B cell (primary cell): Measurements from ENCODE around the gene GOLGA6L2. TPM values are rescaled to one million over a fixed set of nuclear protein-coding genes. Genes with fewer than 3 reads are reported as not detected.

Experiments
- ATAC-seq: fragments of 200-7000 bp; cut with Tn5 transposase; one replicate; pipeline ENCODE4 v1.10.0; 2021; ENCODE audit warnings: low read depth, mild to moderate bottlenecking, moderate number of reproducible peaks, moderate library complexity
- CTCF ChIA-PET: fragments of 350-600 bp; sonication (Branson Sonifier 250); formaldehyde crosslinking; loops from one replicate; lab custom pipeline; 2021; ENCODE audit warnings: antibody characterized with exemption, inconsistent platforms; lab: Charles Lee
- POLR2A ChIA-PET: fragments of 350-600 bp; sonication (Branson Sonifier 250); formaldehyde crosslinking; loops from one replicate; lab custom pipeline; 2021; ENCODE audit warnings: antibody characterized with exemption; lab: Charles Lee
- DNase-seq: peaks from one replicate; pipeline ENCODE4 v3.0.0; 2013
- H2AFZ ChIP-seq: 2 replicates; pipeline ENCODE4 v1.6.1; 2012; ENCODE audit warnings: mild to moderate bottlenecking, low read depth, low read length; ENCODE audit not compliant: insufficient read depth, poor library complexity, severe bottlenecking
- H3K27ac ChIP-seq, 2 donors: 1 replicate in 1 of 2; 2 replicates in 1 of 2; pipeline ENCODE4 v1.5.1; 2012 to 2013; ENCODE audit warnings: low read length in 2 of 2, mild to moderate bottlenecking in 2 of 2, moderate library complexity in 1 of 2
- H3K27me3 ChIP-seq, 4 experiments: fragments of 200-600 bp in 1 of 4; sonication (generic) in 1 of 4; replicated peaks in 1 of 4; 1 replicate in 2 of 4; 2 replicates in 2 of 4; pipeline versions ENCODE4 v1.6.1 to v1.7.0; 2013 to 2016; ENCODE audit warnings: low read length in 3 of 4, mild to moderate bottlenecking in 2 of 4, mixed read lengths in 1 of 4, moderate library complexity in 1 of 4; ENCODE audit not compliant: insufficient read depth in 4 of 4, control insufficient read depth in 3 of 4; ENCODE audit errors: control extremely low read depth in 1 of 4
- H3K36me3 ChIP-seq, 2 experiments: replicated peaks in 1 of 2; 1 replicate in 1 of 2; 2 replicates in 1 of 2; pipeline versions ENCODE4 v1.6.1 to v1.7.1; 2013; ENCODE audit warnings: low read length in 1 of 2; ENCODE audit not compliant: insufficient read depth in 2 of 2, control insufficient read depth in 1 of 2; ENCODE audit errors: control extremely low read depth in 1 of 2, extremely low read depth in 1 of 2
- H3K4me1 ChIP-seq, 2 donors: fragments of 200-600 bp in 1 of 2; sonication (generic) in 1 of 2; 1 replicate in 1 of 2; 2 replicates in 1 of 2; pipeline versions ENCODE4 v1.5.1 to v1.6.1; 2013 to 2017; ENCODE audit warnings: low read length in 2 of 2; ENCODE audit not compliant: control insufficient read depth in 2 of 2, insufficient read depth in 2 of 2
- H3K4me2 ChIP-seq: replicated peaks from 2 replicates; pipeline ENCODE3; 2012; ENCODE audit warnings: mild to moderate bottlenecking, low read depth, low read length; ENCODE audit not compliant: poor library complexity, severe bottlenecking
- H3K4me3 ChIP-seq, 5 experiments: fragments of 200-600 bp in 1 of 5; sonication (generic) in 1 of 5; 1 replicate in 3 of 5; 2 replicates in 2 of 5; pipeline versions ENCODE4 v1.5.1 to v1.7.0; 2011 to 2016; ENCODE audit warnings: low read length in 4 of 5, mild to moderate bottlenecking in 4 of 5, low read depth in 2 of 5, control low read depth in 1 of 5, moderate library complexity in 1 of 5; ENCODE audit not compliant: insufficient read depth in 1 of 5; ENCODE audit errors: control extremely low read depth in 1 of 5, extremely low read depth in 1 of 5
- H3K79me2 ChIP-seq: fragments of 200-600 bp; sonication (generic); one replicate; pipeline ENCODE4 v1.6.0; 2016; ENCODE audit warnings: low read length; ENCODE audit not compliant: control insufficient read depth, insufficient read depth
- H3K9ac ChIP-seq: fragments of 200-600 bp; sonication (generic); 2 replicates; pipeline ENCODE4 v1.6.1; 2017; ENCODE audit warnings: mild to moderate bottlenecking, low read length, moderate library complexity
- H3K9me3 ChIP-seq, 3 donors: one replicate each; pipeline versions ENCODE4 v1.6.1 to v1.7.1; 2013; ENCODE audit warnings: low read length in 2 of 3; ENCODE audit not compliant: control insufficient read depth in 2 of 3, insufficient read depth in 1 of 3; ENCODE audit errors: control extremely low read depth in 1 of 3
- H4K20me1 ChIP-seq: 2 replicates; pipeline ENCODE4 v1.6.0; 2012; ENCODE audit warnings: mild to moderate bottlenecking, low read length; ENCODE audit not compliant: insufficient read depth, control insufficient read depth, poor library complexity, severe bottlenecking
- H3K27ac Mint-ChIP-seq: one replicate; pipeline ENCODE4 v1.8.0; 2021; ENCODE audit warnings: mixed read lengths
- H3K27me3 Mint-ChIP-seq: one replicate; pipeline ENCODE4 v1.8.0; 2021; ENCODE audit warnings: mixed read lengths
- H3K4me1 Mint-ChIP-seq: one replicate; pipeline ENCODE4 v1.8.0; 2021; ENCODE audit warnings: mixed read lengths
- H3K4me3 Mint-ChIP-seq: one replicate; pipeline ENCODE4 v1.8.0; 2021; ENCODE audit warnings: mixed read lengths
- H3K9me3 Mint-ChIP-seq: one replicate; pipeline ENCODE4 v1.8.0; 2022; ENCODE audit warnings: mixed read lengths; ENCODE audit not compliant: insufficient read depth
- CTCF ChIP-seq: fragments of 200-600 bp; IDR thresholded peaks from one replicate; pipeline ENCODE4 v1.8.0; 2022; ENCODE audit warnings: antibody characterized with exemption, mild to moderate bottlenecking
- EZH2 ChIP-seq: IDR thresholded peaks from 2 replicates; pipeline ENCODE4 v1.6.1; 2012; ENCODE audit warnings: borderline replicate concordance, low read depth, mild to moderate bottlenecking, moderate library complexity, low read length; ENCODE audit not compliant: insufficient read depth, poor library complexity, severe bottlenecking
- WGBS: methylation state at CpG from one replicate; pipeline ENCODE4 v1.1.5; 2013; ENCODE audit warnings: missing lambda C conversion rate; ENCODE audit not compliant: insufficient coverage; 5-methylcytosine and 5-hydroxymethylcytosine counted together
- intact Hi-C: fragments of 100-400 bp; cut with micrococcal nuclease; formaldehyde crosslinking; loops from one replicate; pipeline ENCODE4 v1.10.0; 2022
- polyA plus RNA-seq: library from polyadenylated mRNA; depleted of rRNA; stranded (reverse); fragments of >200 nt; gene quantifications from 2 replicates; pipeline ENCODE4 v1.2.3, GENCODE V29; 2012
- total RNA-seq, 2 donors: library from RNA; stranded (reverse); fragments of 120-200 nt in 1 of 2; gene quantifications; 1 replicate in 1 of 2; 2 replicates in 1 of 2; pipeline versions ENCODE4 v1.2.3 to v1.2.4, GENCODE V29; 2013 to 2022

Gene GOLGA6L2
- total and polyA plus RNA-seq, 2 donors (not counting 1 experiment from before 2014, with no cell fraction given) = not detected

- ATAC-seq = no peak
- intact Hi-C loops = no loop called here
- no peaks in the 10 kb centered on the region for H3K9me3 Mint-ChIP-seq
These were observed 51.9 kb downstream of the GOLGA6L2 start for GRCh38 chr15:23395030-23395692.

More at GRCh38 chr15:23395030-23395692, 51.9 kb downstream of the GOLGA6L2 start:
- no peak for DNase-seq
- no peak overlapping the region for H3K9ac ChIP-seq
- Mint-ChIP-seq H3K27ac (no peak overlapping the region), H3K27me3 (no peaks in the 10 kb centered on the region), H3K4me3 (no peak overlapping the region), H3K4me1 (no peaks in the 10 kb centered on the region)
- H3K36me3 ChIP-seq = no peaks in the 10 kb centered on the region
- no peak overlapping the region for H3K27ac ChIP-seq
- H4K20me1 ChIP-seq = no peaks in the 10 kb centered on the region
- H3K27me3 ChIP-seq = no peaks in the 10 kb centered on the region
- no peak overlapping the region for H2AFZ ChIP-seq
- TF ChIP-seq EZH2 (no peak), CTCF (no peak)
- POLR2A ChIA-PET = no interaction called here
- H3K4me2 ChIP-seq = no peak overlapping the region
- peaks cover 0 to 4% (median 0%) of the 10 kb centered on the region in 3 donors for H3K9me3 ChIP-seq
- H3K79me2 ChIP-seq = no peaks in the 10 kb centered on the region
- CTCF ChIA-PET = no interaction called here
- no peak overlapping the region for H3K4me3 ChIP-seq
- no peaks in the 10 kb centered on the region for H3K4me1 ChIP-seq
- 85% methylated on average over 8 of the region's 15 CpGs for WGBS

Other genes with a start within 250 kb of the GOLGA6L2 start
- not detected in 2 replicates for gene GOLGA6L26, start 113.0 kb downstream of the GOLGA6L2 start, total RNA-seq
- gene GOLGA6L26, start 113.0 kb downstream of the GOLGA6L2 start, polyA plus RNA-seq = not detected in 2 replicates
- 0.12 TPM in 1 of 2 replicates, not detected in the other for gene GOLGA8S, start 92.5 kb downstream of the GOLGA6L2 start, total RNA-seq
- 0.04 TPM in 2 replicates for gene GOLGA8S, start 92.5 kb downstream of the GOLGA6L2 start, polyA plus RNA-seq
- 0.66 and 0.76 TPM in 2 replicates for gene MKRN3, start 118.4 kb upstream of the GOLGA6L2 start, total RNA-seq
- gene MKRN3, start 118.4 kb upstream of the GOLGA6L2 start, polyA plus RNA-seq = 0.13 and 0.61 TPM in 2 replicates
- not detected in 2 replicates for gene MAGEL2, start 200.6 kb upstream of the GOLGA6L2 start, total RNA-seq
- gene MAGEL2, start 200.6 kb upstream of the GOLGA6L2 start, polyA plus RNA-seq = not detected in 2 replicates
- not detected in 2 replicates for gene NDN, start 240.1 kb upstream of the GOLGA6L2 start, total RNA-seq
- not detected in 2 replicates for gene NDN, start 240.1 kb upstream of the GOLGA6L2 start, polyA plus RNA-seq